Measurements from ENCODE around the gene ARID5A. TPM values are rescaled to one million over a fixed set of nuclear protein-coding genes. Genes with fewer than 3 reads are reported as not detected.

The ARID5A gene
- total RNA-seq, 1 experiment from 2014 or later = 15.1 TPM

DNA sequence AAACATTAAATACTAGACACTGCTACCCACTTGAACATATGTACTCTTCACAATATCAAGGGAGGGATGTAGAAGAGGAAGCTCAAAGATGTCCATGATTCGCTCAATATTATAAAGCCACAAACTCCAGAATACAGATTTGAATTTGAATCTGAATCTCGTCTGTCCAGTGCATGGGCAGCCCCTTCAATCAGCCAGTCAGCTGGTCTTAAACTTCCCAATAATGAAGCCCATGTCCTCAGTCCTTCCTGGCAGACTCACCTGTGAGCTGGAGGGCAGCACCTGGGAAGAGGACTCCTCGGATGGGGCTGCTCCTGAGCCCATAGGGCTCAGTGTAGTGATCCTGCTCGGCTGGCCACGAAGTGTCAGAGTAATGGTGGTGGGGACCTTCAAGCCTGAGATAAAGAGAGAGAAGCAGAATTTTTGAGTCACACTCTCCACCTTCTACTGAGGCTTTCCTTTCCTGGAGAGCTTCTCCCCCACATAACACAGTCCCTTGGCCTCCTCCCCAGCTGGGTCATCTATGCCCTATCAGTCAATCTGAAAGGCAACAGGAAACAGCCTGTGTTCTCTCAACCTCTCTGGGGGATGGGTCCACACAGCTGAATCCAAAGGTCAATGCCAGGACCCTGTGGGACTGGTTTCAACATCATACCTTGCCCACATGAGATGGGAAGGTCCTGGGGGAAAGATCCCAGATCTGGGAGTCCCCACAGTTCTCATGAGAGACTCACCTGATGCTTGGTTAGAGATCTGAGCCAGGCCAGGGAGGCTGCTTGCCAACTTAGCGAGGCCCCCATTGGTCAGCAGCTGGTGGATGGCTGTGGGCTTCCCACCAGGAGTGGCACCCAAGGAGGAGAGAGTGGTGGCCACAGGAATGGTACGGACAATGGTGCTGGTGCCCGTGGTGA lies 65.1 kb downstream of the ARID5A start:
- no peak for DNase-seq (ENCODE audit: low read depth)

Other genes with a start within 250 kb of the ARID5A start
- gene SNRNP200, start 231.2 kb upstream of the ARID5A start, total RNA-seq (2014; rRNA removed; shearing (Covaris generic)) = 26.8 and 51.4 TPM in 2 replicates
- 1.3 and 3.2 TPM in 2 replicates for gene ITPRIPL1, start 211.4 kb upstream of the ARID5A start, total RNA-seq (2014; rRNA removed; shearing (Covaris generic))
- gene NCAPH, start 201.0 kb upstream of the ARID5A start, total RNA-seq (2014; rRNA removed; shearing (Covaris generic)) = 35.5 and 53.6 TPM in 2 replicates
- gene NEURL3, start 31.4 kb upstream of the ARID5A start, total RNA-seq (2014; rRNA removed; shearing (Covaris generic)) = 0.59 and 1.1 TPM in 2 replicates
- 28.9 and 45.2 TPM in 2 replicates for gene KANSL3, start 101.6 kb downstream of the ARID5A start, total RNA-seq (2014; rRNA removed; shearing (Covaris generic))
- gene FER1L5, start 106.0 kb downstream of the ARID5A start, total RNA-seq (2014; rRNA removed; shearing (Covaris generic)) = 0.39 TPM in 1 of 2 replicates, not detected in the other
- 53.1 and 65.3 TPM in 2 replicates for gene LMAN2L, start 203.3 kb downstream of the ARID5A start, total RNA-seq (2014; rRNA removed; shearing (Covaris generic))
- gene CNNM4, start 224.2 kb downstream of the ARID5A start, total RNA-seq (2014; rRNA removed; shearing (Covaris generic)) = 5.2 and 14.6 TPM in 2 replicates